ENCODE data around the gene CD36. TPM values are rescaled to one million over a fixed set of nuclear protein-coding genes. Genes with fewer than 3 reads are reported as not detected.

CD36 gene
- total and polyA plus RNA-seq, 4 donors, result 40.1 to 726 (median 115) TPM

DNA sequence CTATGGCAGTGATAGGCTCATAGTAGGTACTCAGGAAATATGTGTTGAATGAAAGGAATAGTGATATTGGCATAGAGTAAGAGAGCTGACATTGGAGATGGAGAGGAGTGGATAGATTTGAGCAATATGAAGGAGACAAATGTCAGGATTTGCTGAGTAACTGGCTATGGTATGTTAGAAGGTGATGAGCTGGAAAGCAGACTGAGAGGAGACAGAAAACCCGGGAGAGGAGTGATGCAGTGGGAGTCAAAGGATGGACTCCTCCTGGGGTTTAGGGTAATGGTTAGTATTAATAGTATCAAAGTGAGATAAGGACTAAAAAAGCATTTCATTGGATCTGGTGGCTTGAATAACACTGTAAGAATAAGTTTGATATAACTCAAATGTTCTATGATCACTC is 64.8 kb downstream of the CD36 start:
- no peak for TF ChIP-seq CTCF (IDR thresholded peaks at IDR 0.05; ENCODE audit: control extremely low read depth, extremely low read depth)
- Histone ChIP-seq H3K9me3 (ENCODE audit: control insufficient read depth in 4 of 4, insufficient read depth in 3 of 4, low read length in 3 of 4) (no peaks in the 10 kb centered on the region), H3K4me1 (ENCODE audit: control insufficient read depth in 5 of 5, insufficient read depth in 5 of 5, low read length in 5 of 5) (peaks cover 0 to 12% (median 4%) of the 10 kb centered on the region in 5 donors), H3K9ac (ENCODE audit: insufficient read depth in 1 of 2, low read length in 2 of 2) (no peak overlapping the region), H3K27ac (ENCODE audit: low read depth in 1 of 2, low read length in 1 of 2) (no peak overlapping the region), H3K4me3 (no peak overlapping the region), H3K27me3 (ENCODE audit: control insufficient read depth in 3 of 3, insufficient read depth in 3 of 3, low read length in 2 of 3) (no peaks in the 10 kb centered on the region), H3K36me3 (ENCODE audit: control insufficient read depth in 4 of 4, insufficient read depth in 4 of 4, low read length in 4 of 4) (no peaks in the 10 kb centered on the region)
- WGBS, 2 donors, result 69 to 92% methylated on average over 1 of the region's 1 CpG
- DNase-seq (no peak), ATAC-seq (ENCODE audit: insufficient read depth, low FRiP score) (no peak)

GRCh38 chr7:80705130-80705781 is 66.8 kb downstream of the CD36 start:
- TF ChIP-seq CTCF (IDR thresholded peaks at IDR 0.05; ENCODE audit: control extremely low read depth, extremely low read depth), result no peak

GRCh38 chr7:80707318-80707717 is 68.9 kb downstream of the CD36 start:
- ATAC-seq (ENCODE audit: insufficient read depth, low FRiP score) (no peak), DNase-seq (no peak)
- no peaks in the 10 kb centered on the region for H3K36me3 ChIP-seq (ENCODE audit: control insufficient read depth in 4 of 4, insufficient read depth in 4 of 4, low read length in 4 of 4)
- no peaks in the 10 kb centered on the region for H3K27me3 ChIP-seq (ENCODE audit: control insufficient read depth in 3 of 3, insufficient read depth in 3 of 3, low read length in 2 of 3)
- no peaks in the 10 kb centered on the region for H3K4me1 ChIP-seq (ENCODE audit: control insufficient read depth in 5 of 5, insufficient read depth in 5 of 5, low read length in 5 of 5)
- no peak overlapping the region for H3K9ac ChIP-seq (ENCODE audit: insufficient read depth in 1 of 2, low read length in 2 of 2)
- H3K27ac ChIP-seq (ENCODE audit: low read depth in 1 of 2, low read length in 1 of 2), result no peak overlapping the region
- 85 to 96% methylated on average over 1 of the region's 1 CpG for WGBS, 2 donors
- H3K4me3 ChIP-seq, result no peak overlapping the region
- no peaks in the 10 kb centered on the region for H3K9me3 ChIP-seq (ENCODE audit: control insufficient read depth in 4 of 4, insufficient read depth in 3 of 4, low read length in 3 of 4)
- no peak for TF ChIP-seq CTCF (IDR thresholded peaks at IDR 0.05; ENCODE audit: control extremely low read depth, extremely low read depth)

More at GRCh38 chr7:80705130-80705781, 66.8 kb downstream of the CD36 start:
- Histone ChIP-seq H3K27ac (ENCODE audit: low read depth in 1 of 2, low read length in 1 of 2) (no peak overlapping the region), H3K27me3 (ENCODE audit: control insufficient read depth in 3 of 3, insufficient read depth in 3 of 3, low read length in 2 of 3) (no peaks in the 10 kb centered on the region), H3K9ac (ENCODE audit: insufficient read depth in 1 of 2, low read length in 2 of 2) (no peak overlapping the region), H3K36me3 (ENCODE audit: control insufficient read depth in 4 of 4, insufficient read depth in 4 of 4, low read length in 4 of 4) (no peaks in the 10 kb centered on the region), H3K4me1 (ENCODE audit: control insufficient read depth in 5 of 5, insufficient read depth in 5 of 5, low read length in 5 of 5) (peaks cover 0 to under 1% (median 0%) of the 10 kb centered on the region in 5 donors), H3K4me3 (no peak overlapping the region), H3K9me3 (ENCODE audit: control insufficient read depth in 4 of 4, insufficient read depth in 3 of 4, low read length in 3 of 4) (no peaks in the 10 kb centered on the region)
- WGBS, 2 donors, result 52 to 62% methylated on average over 2 of the region's 2 CpGs
- DNase-seq (no peak), ATAC-seq (ENCODE audit: insufficient read depth, low FRiP score) (no peak)

DNA sequence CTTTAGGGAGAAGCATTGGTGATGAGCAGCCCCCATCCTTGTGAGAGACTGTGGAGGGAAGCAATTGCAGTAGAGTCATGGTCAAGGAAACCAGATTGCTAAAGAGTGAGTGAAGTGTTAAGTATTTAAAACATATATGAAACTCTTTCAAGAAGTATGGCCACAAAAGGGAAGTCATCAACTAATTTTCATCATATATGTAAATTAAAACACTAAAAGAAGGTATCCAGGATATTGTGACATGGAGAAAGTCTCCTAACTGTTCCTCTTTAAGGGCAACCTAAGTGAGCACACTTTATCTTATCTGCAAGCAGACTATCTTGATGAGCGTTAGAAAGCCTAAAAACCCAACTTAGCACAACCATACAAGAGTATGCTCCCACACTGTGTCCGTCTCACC is 69.7 kb downstream of the CD36 start:
- no peak for TF ChIP-seq CTCF (IDR thresholded peaks at IDR 0.05; ENCODE audit: control extremely low read depth, extremely low read depth)
- ATAC-seq (ENCODE audit: insufficient read depth, low FRiP score) (no peak), DNase-seq (no peak)
- no peaks in the 10 kb centered on the region for H3K36me3 ChIP-seq (ENCODE audit: control insufficient read depth in 4 of 4, insufficient read depth in 4 of 4, low read length in 4 of 4)
- WGBS, 2 donors, result 33 to 65% methylated on average over 2 of the region's 2 CpGs
- H3K4me3 ChIP-seq, result no peak overlapping the region
- no peak overlapping the region for H3K27ac ChIP-seq (ENCODE audit: low read depth in 1 of 2, low read length in 1 of 2)
- H3K9me3 ChIP-seq (ENCODE audit: control insufficient read depth in 4 of 4, insufficient read depth in 3 of 4, low read length in 3 of 4), result no peaks in the 10 kb centered on the region
- H3K9ac ChIP-seq (ENCODE audit: insufficient read depth in 1 of 2, low read length in 2 of 2), result no peak overlapping the region
- no peaks in the 10 kb centered on the region for H3K27me3 ChIP-seq (ENCODE audit: control insufficient read depth in 3 of 3, insufficient read depth in 3 of 3, low read length in 2 of 3)
- no peaks in the 10 kb centered on the region for H3K4me1 ChIP-seq (ENCODE audit: control insufficient read depth in 5 of 5, insufficient read depth in 5 of 5, low read length in 5 of 5)
